Glutamatergic neuron (in vitro differentiated cells): ENCODE results near the gene HAGH. TPM values are rescaled to one million over a fixed set of nuclear protein-coding genes. Genes with fewer than 3 reads are reported as not detected.
"Not testable (repeated sequence)": the region's sequence is repeated elsewhere in the genome, so short reads cannot be mapped to it uniquely, and the experiment has no call there.

Source experiments
- DNase-seq: peaks from one replicate; pipeline ENCODE4 v3.0.0; 2022
- H3K27ac Mint-ChIP-seq: one replicate; pipeline ENCODE4 v1.8.0; 2020; ENCODE audit warnings: mild to moderate bottlenecking, mixed read lengths, inconsistent platforms; ENCODE audit not compliant: unreplicated experiment
- H3K27me3 Mint-ChIP-seq: one replicate; pipeline ENCODE4 v1.8.0; 2020; ENCODE audit warnings: mild to moderate bottlenecking, moderate library complexity, mixed read lengths, inconsistent platforms; ENCODE audit not compliant: unreplicated experiment
- H3K36me3 Mint-ChIP-seq: one replicate; pipeline ENCODE4 v1.8.0; 2020; ENCODE audit warnings: mild to moderate bottlenecking, mixed read lengths, inconsistent platforms; ENCODE audit not compliant: unreplicated experiment
- H3K4me1 Mint-ChIP-seq: one replicate; pipeline ENCODE4 v1.8.0; 2020; ENCODE audit warnings: mild to moderate bottlenecking, low read depth, mixed read lengths, inconsistent platforms; ENCODE audit not compliant: unreplicated experiment
- H3K4me3 Mint-ChIP-seq: one replicate; pipeline ENCODE4 v1.8.0; 2020; ENCODE audit warnings: mild to moderate bottlenecking, mixed read lengths, inconsistent platforms; ENCODE audit not compliant: unreplicated experiment
- H3K9me3 Mint-ChIP-seq: one replicate; pipeline ENCODE4 v1.8.0; 2020; ENCODE audit warnings: mild to moderate bottlenecking, moderate library complexity, mixed read lengths, inconsistent platforms; ENCODE audit not compliant: unreplicated experiment
- CTCF ChIP-seq: fragments of 200-600 bp; sonication (generic); IDR thresholded peaks from one replicate; pipeline ENCODE4 v1.5.0; 2021; ENCODE audit not compliant: partially characterized antibody, unreplicated experiment
- total RNA-seq: library from RNA; stranded (reverse); fragmentation: NEBNext Ultra II Directional; extraction: Animal tissue kit (Norgen Biotek cat#: 25700); gene quantifications from one replicate; pipeline ENCODE4 v1.2.1, GENCODE V29; 2021; ENCODE audit not compliant: unreplicated experiment

The HAGH gene
- total RNA-seq, 1 donor from 2014 or later = 99.6 TPM

GRCh38 chr16:1809281-1809801 lies 17.3 kb downstream of the HAGH start:
- Mint-ChIP-seq H3K27me3 (no peaks in the 10 kb centered on the region), H3K4me1 (peaks cover 2% of the 10 kb centered on the region), H3K36me3 (peaks cover 5% of the 10 kb centered on the region), H3K9me3 (peaks cover 3% of the 10 kb centered on the region), H3K4me3 (no peak overlapping the region), H3K27ac (no peak overlapping the region)
- no peak for TF ChIP-seq CTCF
- DNase-seq = no peak

- DNase-seq = no peak
- Mint-ChIP-seq H3K4me3 (no peak overlapping the region), H3K27ac (no peak overlapping the region), H3K9me3 (peaks cover 1% of the 10 kb centered on the region), H3K36me3 (peaks cover 5% of the 10 kb centered on the region), H3K4me1 (peaks cover 2% of the 10 kb centered on the region), H3K27me3 (no peaks in the 10 kb centered on the region)
- no peak for TF ChIP-seq CTCF
Observed at GRCh38 chr16:1808691-1809090, 17.9 kb downstream of the HAGH start.

GRCh38 chr16:1807626-1808025 lies 19.0 kb downstream of the HAGH start:
- H3K9me3 Mint-ChIP-seq = peaks cover 1% of the 10 kb centered on the region
- H3K36me3 Mint-ChIP-seq = peaks cover 5% of the 10 kb centered on the region
- DNase-seq = no peak
- H3K27ac Mint-ChIP-seq = no peak overlapping the region
- no peak overlapping the region for H3K4me3 Mint-ChIP-seq
- no peaks in the 10 kb centered on the region for H3K27me3 Mint-ChIP-seq
- peaks cover 2% of the 10 kb centered on the region for H3K4me1 Mint-ChIP-seq
- TF ChIP-seq CTCF = no peak

GRCh38 chr16:1800701-1801100 lies 25.9 kb downstream of the HAGH start:
- H3K36me3 Mint-ChIP-seq = peaks cover 20% of the 10 kb centered on the region
- no peak overlapping the region for H3K4me3 Mint-ChIP-seq
- H3K27me3 Mint-ChIP-seq = peaks cover 3% of the 10 kb centered on the region
- no peak overlapping the region for H3K27ac Mint-ChIP-seq
- DNase-seq = no peak
- H3K4me1 Mint-ChIP-seq = no peaks in the 10 kb centered on the region
- peaks cover 12% of the 10 kb centered on the region for H3K9me3 Mint-ChIP-seq
- TF ChIP-seq CTCF = no peak

GRCh38 chr16:1799263-1799662 lies 27.4 kb downstream of the HAGH start:
- H3K9me3 Mint-ChIP-seq = peaks cover 12% of the 10 kb centered on the region
- DNase-seq, H3K4me3 Mint-ChIP-seq, H3K27me3 Mint-ChIP-seq, H3K27ac Mint-ChIP-seq, H3K4me1 Mint-ChIP-seq: not testable (repeated sequence)
- peaks cover 20% of the 10 kb centered on the region for H3K36me3 Mint-ChIP-seq
